Erythroblast (primary cell): ENCODE measurements around the gene CFAP119.
A peak's percentile ranks its signal among the peaks of the same experiment; 100 is the strongest.

ENCODE experiments used
- DNase-seq, 2 experiments: peaks; one replicate each; lab custom pipeline; 2025; lab: John Stamatoyannopoulos, UW
- GATA1 ChIP-seq: IDR thresholded peaks from 2 replicates; pipeline ENCODE4 v1.6.1; 2011; ENCODE audit warnings: low read depth, mild to moderate bottlenecking, control low read depth, low read length, moderate library complexity
- POLR2A ChIP-seq: IDR thresholded peaks from 2 replicates; pipeline ENCODE4 v1.6.1; 2011; ENCODE audit warnings: mild to moderate bottlenecking, low read length

CFAP119 gene

DNA sequence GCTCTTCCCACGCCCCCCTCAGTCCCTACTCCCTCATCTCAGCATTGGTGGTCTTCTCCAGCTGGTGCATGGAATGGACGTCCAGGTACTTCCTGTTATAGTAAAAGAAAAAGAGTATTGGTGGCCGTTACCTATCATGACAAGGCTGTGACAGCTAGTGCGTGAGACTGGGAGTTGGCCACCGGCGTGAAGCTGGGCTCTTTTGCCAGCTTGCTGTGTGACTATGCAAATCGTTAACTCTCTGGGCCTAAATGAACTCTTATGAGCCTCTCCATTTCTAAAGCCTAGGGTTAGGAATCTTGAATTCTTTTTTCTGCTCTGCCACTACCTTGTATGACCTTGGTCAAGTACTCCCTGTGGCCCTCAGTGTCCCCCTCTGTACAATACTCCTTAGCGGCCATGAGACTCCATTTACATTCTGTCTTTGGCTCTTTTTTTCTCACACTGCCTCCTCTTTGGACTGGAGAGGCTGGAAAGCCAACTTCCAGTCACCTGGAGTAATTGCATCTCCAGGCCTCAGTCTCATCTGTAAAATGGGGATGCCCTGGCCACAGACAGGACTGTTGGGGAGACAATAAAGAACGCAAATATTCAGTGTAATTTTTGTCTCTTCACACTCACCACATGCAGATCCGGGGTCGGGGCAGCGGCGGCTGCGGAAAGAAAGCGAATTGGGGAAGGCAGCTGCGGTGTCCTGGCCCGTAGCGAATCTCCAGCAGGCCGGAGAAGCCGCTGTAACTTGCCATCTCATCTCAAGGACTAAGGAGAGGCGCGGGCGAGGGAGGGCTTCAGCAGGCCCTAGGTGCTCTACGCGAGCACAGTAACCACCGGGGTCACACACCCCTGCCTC is 1.1 kb downstream of the CFAP119 start:
- TF ChIP-seq POLR2A (no peak), GATA1 (no peak)
- DNase-seq, result no peak

DNA sequence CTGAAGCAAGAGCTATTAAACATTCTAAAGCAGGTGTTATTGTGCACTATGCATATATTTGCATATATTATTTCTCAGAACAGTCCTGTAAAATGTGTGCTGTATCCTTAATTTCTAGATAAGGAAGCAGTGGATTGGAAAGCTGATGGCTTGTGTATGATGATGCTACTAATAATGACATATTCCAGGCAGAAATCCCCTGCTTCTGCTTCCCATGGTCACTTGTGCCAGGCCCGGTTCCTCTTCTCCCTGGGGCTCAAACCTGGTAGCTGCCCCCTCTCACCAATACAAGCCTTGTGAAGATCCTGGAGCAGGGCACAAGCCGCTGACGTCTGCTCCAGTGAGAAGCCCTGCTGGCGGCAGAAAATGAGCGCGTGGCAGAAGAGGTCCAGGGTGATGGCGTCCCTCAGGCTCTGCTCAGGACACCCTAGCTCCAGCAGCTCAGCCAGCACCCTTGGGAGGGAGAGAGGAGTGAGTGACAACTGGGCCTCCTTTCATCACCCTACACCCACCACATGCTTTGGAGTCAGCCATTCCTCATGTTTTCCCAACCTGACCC is 1.8 kb downstream of the CFAP119 start:
- TF ChIP-seq POLR2A, result no peak
- no peak for TF ChIP-seq GATA1
- no peak for DNase-seq

DNA sequence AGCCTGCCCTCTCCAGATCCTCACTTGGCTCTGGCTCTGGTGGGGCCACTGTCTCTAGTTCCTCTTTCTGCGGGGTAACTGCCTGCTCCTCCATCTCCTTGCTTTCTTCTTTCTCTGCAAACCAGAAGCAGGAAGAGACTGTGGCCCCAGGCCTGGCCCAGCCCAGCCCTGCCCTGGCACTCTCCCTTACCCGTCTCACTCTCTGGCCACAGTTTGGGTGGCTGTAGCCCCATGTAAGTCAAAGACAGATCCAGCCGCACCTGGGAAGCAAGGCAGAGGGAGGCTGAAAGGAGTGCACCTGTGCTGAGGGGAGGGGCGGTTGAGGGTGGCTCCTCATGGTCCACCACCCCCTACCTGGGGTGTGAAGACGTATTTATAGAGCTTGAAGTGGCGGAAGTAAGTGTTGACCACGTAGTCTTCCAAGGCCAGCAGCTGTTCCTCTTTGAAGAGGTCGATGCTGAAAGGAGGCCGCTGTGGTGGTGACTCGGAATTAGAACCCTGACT is 2.8 kb downstream of the CFAP119 start:
- DNase-seq, result no peak
- TF ChIP-seq GATA1 (no peak), POLR2A (no peak)

DNA sequence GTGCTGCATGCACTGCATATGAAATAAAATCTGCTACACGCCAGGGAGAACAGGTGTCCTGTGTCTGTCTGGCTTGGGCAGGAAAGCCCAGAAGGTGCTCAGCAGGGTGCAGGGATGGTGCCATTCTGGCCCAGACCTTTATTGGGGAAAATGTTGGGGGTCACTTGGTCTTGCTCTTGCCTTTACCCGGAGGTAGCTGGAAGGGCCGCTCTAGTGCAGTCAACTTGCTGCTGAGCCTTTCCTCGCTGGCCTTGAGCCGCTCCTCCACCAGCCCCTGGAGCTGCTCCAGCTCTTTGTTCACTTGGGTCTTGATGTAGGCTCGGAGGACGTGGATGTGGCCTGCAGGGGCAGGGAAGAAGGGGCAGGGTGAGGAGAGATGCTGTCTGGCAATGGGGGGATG is 4.5 kb downstream of the CFAP119 start:
- DNase-seq, result no peak

DNA sequence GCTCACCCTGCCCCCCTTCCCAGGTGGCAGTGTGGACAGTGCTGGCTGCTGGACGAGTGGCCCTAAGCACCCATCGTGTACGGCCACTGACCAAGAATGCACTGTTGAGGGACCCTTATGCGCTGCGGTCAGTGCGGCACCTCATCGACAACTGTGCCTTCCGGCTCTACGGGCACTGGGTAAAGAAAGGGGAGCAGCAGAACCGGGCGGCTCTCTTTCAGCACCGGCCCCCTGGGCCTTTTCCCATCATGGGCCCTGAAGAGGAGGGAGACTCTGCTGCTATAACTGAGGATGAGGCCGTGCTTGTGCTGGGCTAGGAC is 5.1 kb downstream of the CFAP119 start:
- no peak for DNase-seq
- TF ChIP-seq GATA1, result no peak
- TF ChIP-seq POLR2A, result no peak

More for the DNA sequence above, 4.5 kb downstream of the CFAP119 start:
- no peak for TF ChIP-seq POLR2A
- no peak for TF ChIP-seq GATA1

DNA sequence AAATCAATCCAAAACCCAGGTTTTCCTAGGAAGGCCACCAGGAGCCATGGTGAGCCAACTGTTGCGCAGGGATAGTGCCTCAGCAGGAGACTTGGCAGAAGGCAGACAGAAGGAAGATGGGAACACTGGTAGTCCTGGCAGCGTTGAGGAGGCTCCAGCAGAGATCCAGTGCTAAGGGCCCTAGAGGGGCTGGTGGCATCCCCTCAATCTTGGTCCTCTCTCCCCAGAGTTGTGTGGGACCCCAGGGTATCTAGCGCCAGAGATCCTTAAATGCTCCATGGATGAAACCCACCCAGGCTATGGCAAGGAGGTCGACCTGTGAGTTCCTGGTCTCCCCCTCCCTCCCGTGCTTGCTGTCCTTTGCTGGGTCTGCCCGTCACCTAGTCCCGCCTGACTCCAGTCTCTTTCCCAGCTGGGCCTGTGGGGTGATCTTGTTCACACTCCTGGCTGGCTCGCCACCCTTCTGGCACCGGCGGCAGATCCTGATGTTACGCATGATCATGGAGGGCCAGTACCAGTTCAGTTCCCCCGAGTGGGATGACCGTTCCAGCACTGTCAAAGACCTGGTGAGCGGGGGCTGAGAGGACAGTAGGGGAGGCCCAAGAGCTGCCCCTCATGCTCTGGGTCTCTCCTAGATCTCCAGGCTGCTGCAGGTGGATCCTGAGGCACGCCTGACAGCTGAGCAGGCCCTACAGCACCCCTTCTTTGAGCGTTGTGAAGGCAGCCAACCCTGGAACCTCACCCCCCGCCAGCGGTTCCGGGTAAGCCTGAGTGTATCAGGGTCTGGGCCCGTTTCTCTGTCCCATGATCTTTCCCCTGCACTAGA is 5.7 kb downstream of the CFAP119 start:
- no peak for TF ChIP-seq POLR2A
- TF ChIP-seq GATA1, result no peak

GRCh38 chr16:30753596-30753995 is 8.3 kb downstream of the CFAP119 start:
- no peak for DNase-seq
- no peak for TF ChIP-seq POLR2A
- no peak for TF ChIP-seq GATA1

More for the DNA sequence above, 5.7 kb downstream of the CFAP119 start:
- DNase-seq, result no peak

DNA sequence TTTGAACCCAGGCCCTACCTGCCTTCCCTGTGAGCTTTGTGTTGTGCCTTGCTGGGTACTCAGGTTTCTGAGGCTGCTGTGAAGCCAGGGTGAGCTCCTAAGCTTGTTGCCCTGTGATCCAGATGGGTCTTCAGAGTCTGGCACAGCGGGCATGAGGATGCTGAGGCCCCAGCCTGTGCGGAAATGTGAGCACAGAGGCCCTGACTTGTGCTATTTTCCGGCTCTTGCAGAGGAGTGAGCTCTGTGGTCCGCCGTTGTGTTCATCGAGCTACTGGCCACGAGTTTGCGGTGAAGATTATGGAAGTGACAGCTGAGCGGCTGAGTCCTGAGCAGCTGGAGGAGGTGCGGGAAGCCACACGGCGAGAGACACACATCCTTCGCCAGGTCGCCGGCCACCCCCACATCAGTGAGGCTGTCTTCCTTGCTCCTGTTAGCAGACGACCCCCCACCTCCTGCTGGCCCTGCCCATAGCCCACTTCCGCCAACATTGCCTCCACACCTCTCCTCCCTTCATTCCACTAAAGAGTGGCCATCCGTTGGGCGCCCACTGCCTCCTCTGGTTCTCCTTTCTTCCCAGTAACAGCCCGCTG is 10.9 kb downstream of the CFAP119 start:
- DNase-seq, result no peak
- TF ChIP-seq GATA1 (no peak), POLR2A (no peak)

DNA sequence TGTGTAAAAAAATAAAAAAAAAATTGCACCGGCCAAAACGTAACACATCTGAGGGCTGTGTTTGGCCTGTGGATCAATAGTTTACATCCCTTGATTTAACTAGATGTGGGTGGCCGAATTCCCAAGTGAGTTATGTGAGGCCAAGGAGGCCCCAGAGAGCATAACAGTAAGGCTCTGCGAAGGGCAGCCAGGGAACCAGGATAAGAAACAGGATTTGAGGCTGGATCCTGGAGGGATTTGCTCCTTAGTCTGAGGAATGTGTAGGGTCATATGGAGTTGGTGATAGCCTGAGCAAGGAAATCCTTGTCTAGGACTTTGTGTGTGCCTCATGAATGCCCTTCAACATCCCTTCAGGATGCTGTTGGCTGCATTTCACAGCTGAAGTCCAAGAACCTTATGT is 11.7 kb downstream of the CFAP119 start:
- no peak for DNase-seq
- TF ChIP-seq GATA1, result no peak
- TF ChIP-seq POLR2A, result no peak

- no peak for TF ChIP-seq GATA1
- TF ChIP-seq POLR2A, result no peak
- DNase-seq, result peak; percentile 68 to 70
Measured at GRCh38 chr16:30748634-30749445, 13.0 kb downstream of the CFAP119 start.

- DNase-seq, result peak; percentile 99
- peak; percentile 88 for TF ChIP-seq POLR2A
- TF ChIP-seq GATA1, result no peak
Measured at GRCh38 chr16:30747799-30748633, 13.8 kb downstream of the CFAP119 start, which contains the start of gene PHKG2. PHKG2 (plus strand) TSS chr16:30748425; CDS start chr16:30748821, 396 bp downstream.

DNA sequence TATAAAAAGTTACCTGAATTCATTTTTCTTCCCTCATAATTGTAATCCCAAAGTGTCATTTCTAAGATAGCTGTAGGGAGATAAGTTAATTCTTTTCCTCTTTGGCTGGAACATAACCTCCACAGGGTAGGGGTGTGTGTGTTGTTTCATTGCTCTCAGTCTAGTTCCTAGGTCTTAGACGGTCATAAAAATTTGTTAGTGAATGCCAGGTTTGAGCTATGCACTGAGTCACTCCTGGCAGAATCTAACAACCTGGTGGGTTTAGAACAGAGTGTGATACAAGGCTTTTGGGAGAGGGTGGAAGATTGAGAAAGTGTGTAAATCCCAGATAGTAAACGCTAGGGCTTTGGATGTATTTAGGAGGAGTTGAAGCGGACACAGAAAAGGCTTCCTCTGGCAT is 14.5 kb downstream of the CFAP119 start:
- no peak for DNase-seq
- TF ChIP-seq POLR2A, result no peak
- TF ChIP-seq GATA1, result no peak

DNA sequence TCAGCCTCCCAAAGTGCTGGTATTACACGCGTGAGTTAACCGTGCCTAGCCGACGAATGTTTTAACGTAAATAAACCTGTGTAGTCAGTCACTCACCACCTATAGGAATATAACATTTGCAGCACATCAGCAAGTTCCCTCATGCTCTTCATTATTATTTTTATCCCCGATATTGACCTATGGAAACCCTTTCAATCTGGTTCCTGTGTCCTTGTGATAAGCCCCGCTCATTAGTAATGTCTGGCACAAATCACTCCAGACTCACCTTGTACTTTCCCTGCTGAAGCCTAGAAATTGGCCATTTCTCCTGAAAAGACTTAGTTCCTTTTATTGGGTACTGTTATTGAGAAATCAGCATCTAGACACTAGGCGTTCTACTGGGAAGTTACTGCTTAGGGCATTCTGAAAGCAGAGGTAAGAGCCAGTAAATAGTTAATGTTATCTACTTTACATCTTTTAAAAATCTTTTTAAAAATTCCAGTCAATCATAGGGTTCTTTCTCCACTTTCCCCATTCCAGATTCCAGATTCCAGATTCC is 15.2 kb downstream of the CFAP119 start:
- DNase-seq, result no peak
- TF ChIP-seq POLR2A (no peak), GATA1 (no peak)
